ENCODE measurements around the gene N4BP2.
"Not testable (repeated sequence)": the region's sequence is repeated elsewhere in the genome, so short reads cannot be mapped to it uniquely, and the experiment has no call there.

Gene N4BP2

DNA sequence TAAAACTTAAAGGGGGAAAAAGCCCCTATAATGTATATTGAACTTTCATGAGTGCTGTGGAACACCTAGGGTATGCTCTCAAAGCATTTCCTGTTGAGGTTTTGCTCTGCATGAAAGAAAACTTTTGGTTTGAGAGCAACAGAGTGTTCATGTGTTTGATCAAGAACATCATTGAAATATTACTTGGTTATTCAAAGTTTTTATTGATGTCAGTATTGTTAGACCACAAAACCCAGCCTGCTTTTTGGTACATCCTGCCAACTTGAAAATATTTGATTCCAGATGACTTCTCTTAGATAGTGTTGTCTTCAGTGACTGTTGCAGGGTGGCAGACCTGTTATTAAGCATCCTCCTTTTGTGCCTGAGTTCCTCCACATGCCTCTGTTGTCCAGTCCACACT is 68.0 kb downstream of the N4BP2 start:
- CTCF ChIA-PET, result no interaction called here
- H3K27ac ChIP-seq, result no peak overlapping the region
- TF ChIP-seq, protein P1, sequence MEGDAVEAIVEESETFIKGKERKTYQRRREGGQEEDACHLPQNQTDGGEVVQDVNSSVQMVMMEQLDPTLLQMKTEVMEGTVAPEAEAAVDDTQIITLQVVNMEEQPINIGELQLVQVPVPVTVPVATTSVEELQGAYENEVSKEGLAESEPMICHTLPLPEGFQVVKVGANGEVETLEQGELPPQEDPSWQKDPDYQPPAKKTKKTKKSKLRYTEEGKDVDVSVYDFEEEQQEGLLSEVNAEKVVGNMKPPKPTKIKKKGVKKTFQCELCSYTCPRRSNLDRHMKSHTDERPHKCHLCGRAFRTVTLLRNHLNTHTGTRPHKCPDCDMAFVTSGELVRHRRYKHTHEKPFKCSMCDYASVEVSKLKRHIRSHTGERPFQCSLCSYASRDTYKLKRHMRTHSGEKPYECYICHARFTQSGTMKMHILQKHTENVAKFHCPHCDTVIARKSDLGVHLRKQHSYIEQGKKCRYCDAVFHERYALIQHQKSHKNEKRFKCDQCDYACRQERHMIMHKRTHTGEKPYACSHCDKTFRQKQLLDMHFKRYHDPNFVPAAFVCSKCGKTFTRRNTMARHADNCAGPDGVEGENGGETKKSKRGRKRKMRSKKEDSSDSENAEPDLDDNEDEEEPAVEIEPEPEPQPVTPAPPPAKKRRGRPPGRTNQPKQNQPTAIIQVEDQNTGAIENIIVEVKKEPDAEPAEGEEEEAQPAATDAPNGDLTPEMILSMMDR (conservative IDR thresholded peaks at IDR 0.05; ENCODE audit: low read depth), result no peak
- DNase-seq (ENCODE audit: low spot score), result no peak
- POLR2A ChIA-PET (ENCODE audit: low non-redundant PET), result no interaction called here

DNA sequence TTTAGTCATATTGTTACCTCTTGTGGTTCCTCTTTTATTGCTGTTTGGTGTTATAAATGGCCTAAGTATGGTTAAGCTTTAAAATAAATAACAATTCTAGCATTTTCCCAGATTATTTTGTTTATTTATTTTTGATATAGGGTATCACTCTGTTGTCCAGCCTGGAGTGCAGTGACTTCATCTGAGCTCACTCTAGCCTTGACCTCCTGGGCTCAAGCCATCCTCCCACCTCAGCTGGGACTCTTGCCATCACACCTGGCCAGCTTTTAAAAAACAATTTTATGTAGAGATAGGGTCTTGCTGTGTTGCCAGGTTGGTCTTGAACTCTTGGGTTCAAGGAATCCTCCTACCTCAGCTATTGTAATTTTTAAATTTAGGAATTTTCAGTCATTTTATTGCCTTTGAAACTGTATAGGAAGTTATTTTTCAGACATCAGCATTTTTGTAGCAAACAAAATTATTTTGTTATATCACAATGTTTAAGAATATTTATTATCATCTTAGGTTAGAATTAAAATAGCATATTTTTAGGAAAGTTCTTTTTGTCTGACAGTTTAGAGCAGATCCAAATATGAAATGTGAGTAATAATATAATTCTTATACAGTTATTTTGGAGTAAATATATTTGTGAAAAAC is 73.9 kb downstream of the N4BP2 start:
- H3K27ac ChIP-seq, result no peak overlapping the region
- POLR2A ChIA-PET (ENCODE audit: low non-redundant PET), result no interaction called here
- no peak for DNase-seq (ENCODE audit: low spot score)
- TF ChIP-seq, protein P1 (conservative IDR thresholded peaks at IDR 0.05; ENCODE audit: low read depth), result no peak
- CTCF ChIA-PET, result interaction anchor here (0.6 to 0.7 kb wide), 2 partner anchors 8 to 1150 kb away, joined by 3 read pairs; no protein-coding TSS in a partner anchor

DNA sequence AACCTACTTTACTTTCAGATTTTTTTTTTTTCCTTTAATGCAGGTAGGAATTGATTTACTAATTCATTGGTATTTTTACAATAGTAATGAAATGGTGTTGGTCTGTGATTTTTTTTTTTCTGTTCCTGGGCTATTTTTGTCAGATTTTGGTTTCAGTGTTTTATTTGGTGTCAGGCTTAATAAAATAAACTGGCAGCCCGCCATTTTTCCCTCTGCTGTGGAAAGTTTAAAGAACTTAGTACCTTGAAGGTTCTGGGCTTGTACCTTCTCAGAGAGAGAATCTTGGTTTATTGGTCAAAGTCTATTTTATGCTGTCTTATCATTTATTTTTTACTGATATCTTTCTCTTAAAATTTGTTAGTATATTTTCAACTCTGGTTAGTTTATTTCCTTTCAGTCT is 76.2 kb downstream of the N4BP2 start:
- no peak overlapping the region for H3K27ac ChIP-seq
- no peak for DNase-seq (ENCODE audit: low spot score)
- ChIA-PET CTCF (interaction anchor here (0.8 kb wide), 1 partner anchor 12 kb away, joined by 4 read pairs; no protein-coding TSS in a partner anchor), POLR2A (ENCODE audit: low non-redundant PET) (no interaction called here)
- TF ChIP-seq, protein P1 (conservative IDR thresholded peaks at IDR 0.05; ENCODE audit: low read depth), result no peak

DNA sequence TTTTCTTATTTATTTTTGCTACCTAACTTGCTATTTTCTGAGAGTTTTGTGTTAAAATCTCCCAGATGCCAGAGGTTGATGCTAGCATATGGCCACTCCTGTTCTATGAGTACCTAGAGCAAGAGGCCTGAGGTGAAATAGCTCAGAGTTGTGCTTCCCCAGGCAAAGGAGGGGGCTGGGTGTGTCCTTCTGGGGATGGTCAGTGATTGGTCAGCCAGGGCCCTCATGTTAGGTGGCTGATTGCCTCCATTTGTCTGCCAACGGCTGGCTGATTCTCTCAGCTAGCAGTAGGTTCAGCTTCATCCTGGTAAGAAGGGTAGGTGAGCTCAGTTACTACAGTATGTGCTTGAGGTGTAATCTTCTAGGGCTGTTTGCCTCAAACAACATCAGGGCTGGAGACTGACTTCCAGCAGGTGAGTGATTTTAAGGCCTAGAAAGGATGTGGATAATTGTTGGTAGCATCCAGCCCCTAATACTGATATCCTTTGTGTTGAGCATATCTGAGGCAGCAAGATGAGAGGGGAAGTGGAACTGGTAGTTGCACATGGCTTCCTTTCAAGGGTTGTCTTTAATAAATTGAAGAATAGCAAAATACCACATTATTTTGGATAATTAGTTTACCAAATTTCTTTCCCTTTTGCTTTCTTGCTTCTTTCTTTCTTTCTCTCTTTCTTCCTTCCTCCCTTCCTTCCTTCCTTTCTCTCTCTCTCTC is 77.7 kb downstream of the N4BP2 start:
- no peak for DNase-seq (ENCODE audit: low spot score)
- TF ChIP-seq, protein P1 (conservative IDR thresholded peaks at IDR 0.05; ENCODE audit: low read depth), result no peak
- ChIA-PET POLR2A (ENCODE audit: low non-redundant PET) (no interaction called here), CTCF (interaction anchor here (0.6 to 0.7 kb wide), 2 partner anchors 63 to 65 kb away, joined by 3 to 4 read pairs; no protein-coding TSS in a partner anchor)
- no peak overlapping the region for H3K27ac ChIP-seq

DNA sequence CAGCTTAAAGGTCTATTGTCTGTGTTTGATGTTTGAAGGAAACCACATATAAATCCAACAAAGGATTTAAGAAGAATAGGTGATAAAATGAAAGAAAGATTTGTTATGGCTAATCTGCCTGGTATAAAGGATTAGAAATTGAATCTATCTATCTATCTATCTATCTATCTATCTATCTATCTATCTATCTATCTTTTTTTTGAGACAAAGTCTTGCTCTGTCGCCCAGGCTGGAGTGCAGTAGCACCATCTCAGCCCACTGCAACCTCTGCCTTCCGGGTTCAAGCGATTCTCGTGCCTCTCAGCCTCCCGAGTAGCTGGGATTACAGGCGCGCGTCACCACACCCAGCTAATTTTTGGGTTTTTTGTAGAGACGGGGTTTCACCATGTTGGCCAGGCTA is 79.6 kb downstream of the N4BP2 start:
- CTCF ChIA-PET, result interaction anchor here (0.6 kb wide), 2 partner anchors 10 to 15 kb away, joined by 3 to 4 read pairs; no protein-coding TSS in a partner anchor
- POLR2A ChIA-PET (ENCODE audit: low non-redundant PET); H3K27ac ChIP-seq; DNase-seq (ENCODE audit: low spot score): not testable (repeated sequence)

DNA sequence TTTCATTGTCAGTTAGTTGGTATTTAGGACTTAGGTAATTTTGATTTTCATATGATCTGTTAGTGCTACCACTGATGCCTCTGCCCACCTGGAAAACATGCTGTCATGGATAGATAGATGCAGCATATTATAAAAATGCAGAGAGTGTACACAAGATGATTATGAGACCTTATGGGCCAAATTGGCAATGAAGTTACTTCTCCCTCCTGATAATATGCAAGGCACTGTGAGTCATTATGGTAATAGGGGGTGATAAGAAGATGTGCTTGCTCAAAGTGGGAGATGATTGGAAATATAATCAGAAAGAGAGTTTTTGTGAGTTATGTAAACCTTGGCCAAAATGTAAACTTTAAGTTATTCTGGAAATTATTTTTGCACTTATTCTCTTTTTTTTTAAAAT is 83.5 kb downstream of the N4BP2 start:
- CTCF ChIA-PET, result no interaction called here
- no peak for DNase-seq (ENCODE audit: low spot score)
- TF ChIP-seq, protein P1 (conservative IDR thresholded peaks at IDR 0.05; ENCODE audit: low read depth), result no peak
- H3K27ac ChIP-seq, result no peak overlapping the region
- POLR2A ChIA-PET (ENCODE audit: low non-redundant PET), result no interaction called here

DNA sequence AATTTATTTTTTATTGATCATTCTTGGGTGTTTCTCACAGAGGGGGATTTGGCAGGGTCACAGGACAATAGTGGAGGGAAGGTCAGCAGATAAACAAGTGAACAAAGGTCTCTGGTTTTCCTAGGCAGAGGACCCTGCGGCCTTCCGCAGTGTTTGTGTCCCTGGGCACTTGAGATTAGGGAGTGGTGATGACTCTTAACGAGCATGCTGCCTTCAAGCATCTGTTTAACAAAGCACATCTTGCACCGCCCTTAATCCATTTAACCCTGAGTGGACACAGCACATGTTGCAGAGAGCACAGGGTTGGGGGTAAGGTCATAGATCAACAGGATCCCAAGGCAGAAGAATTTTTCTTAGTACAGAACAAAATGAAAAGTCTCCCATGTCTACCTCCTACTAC is 83.9 kb downstream of the N4BP2 start:
- CTCF ChIA-PET, result not testable (repeated sequence)

More for the DNA sequence above, 83.9 kb downstream of the N4BP2 start:
- POLR2A ChIA-PET (ENCODE audit: low non-redundant PET); DNase-seq (ENCODE audit: low spot score); H3K27ac ChIP-seq: not testable (repeated sequence)
